ENCODE data around the gene GRAMD1B. TPM values are rescaled to one million over a fixed set of nuclear protein-coding genes. Genes with fewer than 3 reads are reported as not detected.

GRAMD1B gene
- total RNA-seq, 1 experiment from 2014 or later = 12.7 TPM

DNA sequence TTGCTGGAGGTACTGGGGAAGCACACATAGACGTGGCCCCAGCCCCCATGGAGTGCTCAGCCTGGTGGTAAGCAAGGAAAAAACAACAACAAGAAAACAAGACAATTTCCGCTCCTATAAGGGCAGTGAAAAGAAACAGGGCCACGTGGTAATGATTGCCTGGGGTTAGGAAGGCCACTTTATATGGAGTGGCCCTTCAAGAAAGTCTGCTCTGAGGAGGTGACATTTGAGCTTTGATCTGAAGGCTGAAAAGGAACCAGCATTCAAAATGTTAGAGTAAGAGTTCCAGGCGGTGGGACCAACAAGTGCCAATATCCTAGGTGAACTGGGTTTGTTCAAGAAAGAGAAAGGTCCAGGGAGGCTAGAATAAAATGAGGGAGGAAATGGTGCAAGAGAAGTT, 136.8 kb downstream of the GRAMD1B start:
- CTCF ChIA-PET = interaction anchor here (1.9 kb wide), 1 partner anchor 10 kb away, joined by 9 read pairs; no protein-coding TSS in a partner anchor
- intact Hi-C loops (cut with micrococcal nuclease) = no loop called here
- BruUV-seq (replicated peaks) = no TSS peak

DNA sequence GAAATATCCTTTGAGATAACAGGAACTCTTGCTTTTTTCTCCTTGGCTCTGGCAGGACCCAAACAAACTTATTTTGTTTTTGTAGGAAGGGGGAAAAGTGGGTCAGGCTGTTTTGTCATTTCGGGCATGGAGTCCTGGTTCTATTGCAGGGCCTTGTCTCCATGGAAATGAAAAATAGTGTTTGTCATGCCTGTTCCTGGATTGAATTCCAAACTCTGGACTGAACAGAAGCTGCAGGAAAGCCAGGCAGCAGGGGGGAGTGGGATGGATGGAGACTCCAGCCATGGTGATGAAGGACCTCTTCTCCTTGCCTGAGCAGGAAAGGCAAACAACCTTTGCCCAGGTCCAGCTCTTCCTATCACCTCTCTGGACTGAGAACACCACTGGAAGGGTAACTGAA, 137.4 kb downstream of the GRAMD1B start:
- DNase-seq (ENCODE audit: low read depth, low spot score) (no peak), ATAC-seq (no peak)
- H3K79me2 ChIP-seq (ENCODE audit: insufficient read depth, low read length) = no peaks in the 10 kb centered on the region
- H3K4me3 ChIP-seq (replicated peaks in 1 of 2; ENCODE audit: low read depth in 1 of 2, low read length in 2 of 2) = no peak overlapping the region
- no peaks in the 10 kb centered on the region for H3K27me3 ChIP-seq (ENCODE audit: insufficient read depth, low read length)
- no peak for TF ChIP-seq TCF7L2 (IDR thresholded peaks at IDR 0.05; ENCODE audit: borderline replicate concordance, extremely low read depth, insufficient read depth, insufficient read length)
- no peak for TF ChIP-seq FOSL1 (IDR thresholded peaks at IDR 0.05; ENCODE audit: low read depth)
- TF ChIP-seq, protein P1, sequence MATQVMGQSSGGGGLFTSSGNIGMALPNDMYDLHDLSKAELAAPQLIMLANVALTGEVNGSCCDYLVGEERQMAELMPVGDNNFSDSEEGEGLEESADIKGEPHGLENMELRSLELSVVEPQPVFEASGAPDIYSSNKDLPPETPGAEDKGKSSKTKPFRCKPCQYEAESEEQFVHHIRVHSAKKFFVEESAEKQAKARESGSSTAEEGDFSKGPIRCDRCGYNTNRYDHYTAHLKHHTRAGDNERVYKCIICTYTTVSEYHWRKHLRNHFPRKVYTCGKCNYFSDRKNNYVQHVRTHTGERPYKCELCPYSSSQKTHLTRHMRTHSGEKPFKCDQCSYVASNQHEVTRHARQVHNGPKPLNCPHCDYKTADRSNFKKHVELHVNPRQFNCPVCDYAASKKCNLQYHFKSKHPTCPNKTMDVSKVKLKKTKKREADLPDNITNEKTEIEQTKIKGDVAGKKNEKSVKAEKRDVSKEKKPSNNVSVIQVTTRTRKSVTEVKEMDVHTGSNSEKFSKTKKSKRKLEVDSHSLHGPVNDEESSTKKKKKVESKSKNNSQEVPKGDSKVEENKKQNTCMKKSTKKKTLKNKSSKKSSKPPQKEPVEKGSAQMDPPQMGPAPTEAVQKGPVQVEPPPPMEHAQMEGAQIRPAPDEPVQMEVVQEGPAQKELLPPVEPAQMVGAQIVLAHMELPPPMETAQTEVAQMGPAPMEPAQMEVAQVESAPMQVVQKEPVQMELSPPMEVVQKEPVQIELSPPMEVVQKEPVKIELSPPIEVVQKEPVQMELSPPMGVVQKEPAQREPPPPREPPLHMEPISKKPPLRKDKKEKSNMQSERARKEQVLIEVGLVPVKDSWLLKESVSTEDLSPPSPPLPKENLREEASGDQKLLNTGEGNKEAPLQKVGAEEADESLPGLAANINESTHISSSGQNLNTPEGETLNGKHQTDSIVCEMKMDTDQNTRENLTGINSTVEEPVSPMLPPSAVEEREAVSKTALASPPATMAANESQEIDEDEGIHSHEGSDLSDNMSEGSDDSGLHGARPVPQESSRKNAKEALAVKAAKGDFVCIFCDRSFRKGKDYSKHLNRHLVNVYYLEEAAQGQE (IDR thresholded peaks at IDR 0.05; ENCODE audit: low read depth) = no peak
- no peak for TF ChIP-seq ZNF274 (IDR thresholded peaks at IDR 0.05; ENCODE audit: low read depth, low read length)
- TF ChIP-seq, protein P2, sequence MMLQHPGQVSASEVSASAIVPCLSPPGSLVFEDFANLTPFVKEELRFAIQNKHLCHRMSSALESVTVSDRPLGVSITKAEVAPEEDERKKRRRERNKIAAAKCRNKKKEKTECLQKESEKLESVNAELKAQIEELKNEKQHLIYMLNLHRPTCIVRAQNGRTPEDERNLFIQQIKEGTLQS (IDR thresholded peaks at IDR 0.05) = no peak
- no peak for TF ChIP-seq ELF1 (IDR thresholded peaks at IDR 0.05; ENCODE audit: borderline replicate concordance, low read depth)
- no peak for TF ChIP-seq YY1 (IDR thresholded peaks at IDR 0.05; ENCODE audit: extremely low read depth, insufficient replicate concordance, low read depth, low read length)
- TF ChIP-seq EZH2 (IDR thresholded peaks at IDR 0.05) = no peak
- no TSS peak for BruUV-seq (replicated peaks)
- H4K20me1 ChIP-seq (ENCODE audit: insufficient read depth) = no peaks in the 10 kb centered on the region
- no peaks in the 10 kb centered on the region for H3K4me1 ChIP-seq (ENCODE audit: control insufficient read depth in 1 of 2, insufficient read depth in 2 of 2, low read length in 2 of 2)
- no peak overlapping the region for H3K4me2 ChIP-seq (ENCODE audit: low read length)
- no peaks in the 10 kb centered on the region for H3K36me3 ChIP-seq (ENCODE audit: control insufficient read depth in 1 of 2, insufficient read depth in 2 of 2, low read length in 2 of 2)
- H3K9me3 ChIP-seq (ENCODE audit: control insufficient read depth in 1 of 2, insufficient read depth in 1 of 2, low read depth in 1 of 2, low read length in 2 of 2) = no peaks in the 10 kb centered on the region
- RAD21 ChIA-PET (ENCODE audit: low non-redundant PET in 1 of 2, low total read pairs in 2 of 2, uncharacterized antibody in 2 of 2, unreplicated experiment in 2 of 2) = no interaction called here
- no peak overlapping the region for H3K27ac ChIP-seq (ENCODE audit: low read depth, low read length)
- H3K9ac ChIP-seq (ENCODE audit: low read length) = no peak overlapping the region
- intact Hi-C loops (cut with micrococcal nuclease) = no loop called here
- POLR2A ChIA-PET = no interaction called here
- CTCF ChIA-PET = interaction anchor here (1.9 kb wide), 1 partner anchor 9 kb away, joined by 9 read pairs; no protein-coding TSS in a partner anchor
- no peaks in the 10 kb centered on the region for H3K9me2 ChIP-seq (ENCODE audit: insufficient read depth)
- H2AFZ ChIP-seq (ENCODE audit: low read depth, low read length, poor library complexity, severe bottlenecking) = no peak overlapping the region

More for the DNA sequence above, 136.8 kb downstream of the GRAMD1B start:
- H3K36me3 ChIP-seq (ENCODE audit: control insufficient read depth in 1 of 2, insufficient read depth in 2 of 2, low read length in 2 of 2) = no peaks in the 10 kb centered on the region
- DNase-seq (ENCODE audit: low read depth, low spot score) (no peak), ATAC-seq (no peak)
- ChIA-PET RAD21 (ENCODE audit: low non-redundant PET in 1 of 2, low total read pairs in 2 of 2, uncharacterized antibody in 2 of 2, unreplicated experiment in 2 of 2) (no interaction called here), POLR2A (no interaction called here)
- no peak overlapping the region for H3K9ac ChIP-seq (ENCODE audit: low read length)
- no peaks in the 10 kb centered on the region for H3K9me3 ChIP-seq (ENCODE audit: control insufficient read depth in 1 of 2, insufficient read depth in 1 of 2, low read depth in 1 of 2, low read length in 2 of 2)
- H3K79me2 ChIP-seq (ENCODE audit: insufficient read depth, low read length) = no peaks in the 10 kb centered on the region
- H3K27ac ChIP-seq (ENCODE audit: low read depth, low read length) = no peak overlapping the region
- H3K4me2 ChIP-seq (ENCODE audit: low read length) = no peak overlapping the region
- no peaks in the 10 kb centered on the region for H3K4me1 ChIP-seq (ENCODE audit: control insufficient read depth in 1 of 2, insufficient read depth in 2 of 2, low read length in 2 of 2)
- H3K4me3 ChIP-seq (replicated peaks in 1 of 2; ENCODE audit: low read depth in 1 of 2, low read length in 2 of 2) = no peak overlapping the region
- no peaks in the 10 kb centered on the region for H4K20me1 ChIP-seq (ENCODE audit: insufficient read depth)
- H2AFZ ChIP-seq (ENCODE audit: low read depth, low read length, poor library complexity, severe bottlenecking) = no peak overlapping the region
- H3K9me2 ChIP-seq (ENCODE audit: insufficient read depth) = no peaks in the 10 kb centered on the region
- TF ChIP-seq SIN3A (IDR thresholded peaks at IDR 0.05; ENCODE audit: low read depth) = no peak
- TF ChIP-seq EZH2phosphoT487 (IDR thresholded peaks at IDR 0.05; ENCODE audit: borderline replicate concordance) = no peak
- TF ChIP-seq TCF7L2 (IDR thresholded peaks at IDR 0.05; ENCODE audit: borderline replicate concordance, extremely low read depth, insufficient read depth, insufficient read length) = no peak
- TF ChIP-seq, protein P2 (IDR thresholded peaks at IDR 0.05) = no peak
- TF ChIP-seq ZNF274 (IDR thresholded peaks at IDR 0.05; ENCODE audit: low read depth, low read length) = no peak
- TF ChIP-seq, protein P3, sequence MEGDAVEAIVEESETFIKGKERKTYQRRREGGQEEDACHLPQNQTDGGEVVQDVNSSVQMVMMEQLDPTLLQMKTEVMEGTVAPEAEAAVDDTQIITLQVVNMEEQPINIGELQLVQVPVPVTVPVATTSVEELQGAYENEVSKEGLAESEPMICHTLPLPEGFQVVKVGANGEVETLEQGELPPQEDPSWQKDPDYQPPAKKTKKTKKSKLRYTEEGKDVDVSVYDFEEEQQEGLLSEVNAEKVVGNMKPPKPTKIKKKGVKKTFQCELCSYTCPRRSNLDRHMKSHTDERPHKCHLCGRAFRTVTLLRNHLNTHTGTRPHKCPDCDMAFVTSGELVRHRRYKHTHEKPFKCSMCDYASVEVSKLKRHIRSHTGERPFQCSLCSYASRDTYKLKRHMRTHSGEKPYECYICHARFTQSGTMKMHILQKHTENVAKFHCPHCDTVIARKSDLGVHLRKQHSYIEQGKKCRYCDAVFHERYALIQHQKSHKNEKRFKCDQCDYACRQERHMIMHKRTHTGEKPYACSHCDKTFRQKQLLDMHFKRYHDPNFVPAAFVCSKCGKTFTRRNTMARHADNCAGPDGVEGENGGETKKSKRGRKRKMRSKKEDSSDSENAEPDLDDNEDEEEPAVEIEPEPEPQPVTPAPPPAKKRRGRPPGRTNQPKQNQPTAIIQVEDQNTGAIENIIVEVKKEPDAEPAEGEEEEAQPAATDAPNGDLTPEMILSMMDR (IDR thresholded peaks at IDR 0.05 in 2 of 3, conservative IDR thresholded peaks at IDR 0.05 in 1 of 3; ENCODE audit: borderline replicate concordance in 1 of 3, insufficient read depth in 1 of 3, low read depth in 2 of 3, low read length in 2 of 3) = no peak
- TF ChIP-seq CBX3 (IDR thresholded peaks at IDR 0.05; ENCODE audit: low read depth) = no peak
- TF ChIP-seq SRF (IDR thresholded peaks at IDR 0.05; ENCODE audit: low read depth) = no peak
- no peaks in the 10 kb centered on the region for H3K27me3 ChIP-seq (ENCODE audit: insufficient read depth, low read length)
